ENCODE data around the gene ANKS1A.

ANKS1A gene

DNA sequence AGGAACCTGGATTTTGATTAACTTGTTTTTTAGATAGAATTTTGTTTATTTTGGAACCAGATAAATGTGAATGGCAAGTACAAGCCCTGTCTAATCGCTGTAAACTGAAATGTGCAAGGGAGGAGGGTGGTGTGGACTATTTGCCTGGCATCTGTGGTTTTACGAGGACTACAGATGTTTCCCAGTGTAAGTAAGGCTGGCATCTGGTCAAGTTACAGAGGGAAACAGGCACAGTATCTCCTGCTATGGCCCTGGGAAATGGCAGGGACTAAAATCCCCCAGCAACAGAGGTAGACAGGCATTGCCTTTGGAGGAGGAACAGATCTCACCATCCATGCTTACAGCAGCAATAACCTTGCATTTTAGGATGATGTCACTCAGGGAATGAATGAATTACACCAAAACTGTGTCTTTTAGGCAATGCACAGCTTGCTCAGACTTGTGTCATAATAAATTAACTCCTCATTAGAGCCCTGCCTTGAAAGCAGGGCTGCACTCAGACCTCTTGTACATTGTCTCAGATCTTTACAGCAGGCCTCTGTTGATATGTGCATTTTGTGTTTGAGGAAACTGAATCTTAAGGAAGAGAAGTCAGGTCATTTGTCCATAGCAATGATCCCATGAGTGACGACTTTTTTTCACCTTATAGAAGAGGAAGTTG is 155.8 kb downstream of the ANKS1A start:
- peak; percentile 82 for DNase-seq

DNA sequence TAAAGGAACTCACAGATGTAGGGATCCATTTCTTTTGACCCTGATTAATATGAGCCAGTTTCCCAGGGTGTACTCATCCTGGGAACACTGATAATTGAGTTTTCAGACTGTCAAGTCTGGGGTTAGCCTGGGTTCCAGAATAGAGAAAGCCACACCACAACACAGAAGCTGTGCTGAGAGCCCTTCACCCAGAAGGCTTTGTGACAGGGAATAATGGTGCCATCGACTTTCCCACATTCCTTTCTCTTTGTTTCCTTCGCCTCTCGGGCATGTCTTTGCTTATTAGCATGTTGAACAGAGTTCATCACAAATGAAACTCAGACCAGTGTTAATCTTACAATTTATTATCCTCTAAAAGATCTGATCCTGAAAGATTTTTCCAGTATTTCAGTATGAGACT is 157.0 kb downstream of the ANKS1A start:
- no peak for DNase-seq

DNA sequence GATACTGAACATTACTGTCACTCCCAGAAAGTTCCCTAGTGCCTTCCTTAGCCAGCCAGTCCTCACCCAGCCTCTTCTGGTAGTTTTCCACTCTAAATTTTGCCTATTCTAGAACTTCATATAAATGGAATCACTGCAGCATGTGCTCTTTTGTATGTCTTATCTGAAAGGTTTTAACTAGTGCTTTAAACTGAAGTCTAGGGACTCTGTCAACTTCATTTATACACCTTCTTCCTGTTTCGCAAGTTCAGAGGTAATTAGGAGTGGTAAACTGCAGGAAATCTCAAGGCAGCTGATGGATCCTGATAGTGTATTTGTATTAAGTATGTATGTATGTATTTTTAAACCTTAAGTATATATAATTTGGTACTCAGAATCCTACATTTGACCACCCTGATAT is 157.8 kb downstream of the ANKS1A start:
- no peak for DNase-seq

DNA sequence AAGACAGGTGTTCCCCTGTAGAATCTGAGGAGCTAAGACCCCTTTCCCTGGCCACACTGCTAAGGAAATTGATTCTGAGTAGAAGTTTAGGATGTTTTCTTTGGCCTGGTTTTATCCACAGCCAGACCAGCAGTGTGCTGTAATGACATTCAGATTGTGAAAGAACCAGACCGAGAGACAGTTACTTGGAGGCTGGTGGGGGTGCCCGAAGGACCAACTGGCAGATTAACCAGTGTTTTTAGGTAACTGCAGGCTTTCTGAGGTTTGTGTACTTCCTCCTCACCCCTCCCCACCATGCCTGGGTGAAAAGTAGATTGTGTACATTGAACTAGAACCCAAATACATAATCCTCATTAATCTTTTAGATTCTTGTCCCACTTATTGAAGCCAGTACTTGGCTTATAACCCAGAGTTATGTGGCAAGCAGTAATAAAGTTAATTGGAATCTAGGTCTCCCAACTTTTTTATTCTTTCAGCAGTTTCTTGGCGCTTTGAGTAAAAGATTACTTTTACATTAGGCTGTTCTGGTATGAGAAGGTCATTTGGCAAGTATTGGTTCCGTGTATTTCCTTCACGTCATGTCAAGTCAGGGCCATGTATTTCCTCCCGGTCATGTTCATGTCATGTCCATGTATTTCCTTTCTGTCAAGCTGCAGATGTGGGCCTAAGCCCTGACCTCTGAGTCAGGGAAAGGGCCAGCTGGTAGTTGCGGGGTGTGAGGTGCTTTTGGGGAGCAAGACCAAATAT is 158.4 kb downstream of the ANKS1A start:
- DNase-seq, result peak; percentile 48

DNA sequence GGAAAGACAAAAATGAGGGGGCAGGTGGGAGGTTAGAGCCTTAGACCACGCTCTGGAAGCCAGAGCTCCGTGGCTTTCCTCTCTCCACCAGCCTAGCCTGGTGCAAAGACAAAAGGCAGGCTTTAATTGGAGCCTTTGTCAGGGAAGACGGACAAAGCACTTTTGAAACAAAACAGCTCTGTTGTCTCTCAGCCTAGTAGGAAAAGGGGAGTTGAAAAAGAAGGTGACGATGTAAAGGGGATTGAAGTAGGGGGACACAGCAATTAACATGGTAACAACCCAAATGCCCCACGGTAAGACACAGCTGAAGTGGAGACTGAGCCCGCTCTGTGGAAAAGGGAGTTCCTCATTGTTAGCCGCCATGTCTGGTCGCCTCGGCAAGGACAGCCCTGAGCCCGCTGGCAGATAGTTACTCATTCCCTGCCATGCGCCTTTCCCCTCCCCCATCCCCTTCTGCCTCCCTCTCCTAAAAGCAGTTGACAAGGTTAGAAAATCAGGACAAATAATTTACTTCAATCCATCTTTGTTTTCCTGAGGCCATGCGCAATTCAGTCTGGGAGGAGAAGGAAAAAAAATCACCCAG is 159.1 kb downstream of the ANKS1A start:
- peak; percentile 32 for DNase-seq

DNA sequence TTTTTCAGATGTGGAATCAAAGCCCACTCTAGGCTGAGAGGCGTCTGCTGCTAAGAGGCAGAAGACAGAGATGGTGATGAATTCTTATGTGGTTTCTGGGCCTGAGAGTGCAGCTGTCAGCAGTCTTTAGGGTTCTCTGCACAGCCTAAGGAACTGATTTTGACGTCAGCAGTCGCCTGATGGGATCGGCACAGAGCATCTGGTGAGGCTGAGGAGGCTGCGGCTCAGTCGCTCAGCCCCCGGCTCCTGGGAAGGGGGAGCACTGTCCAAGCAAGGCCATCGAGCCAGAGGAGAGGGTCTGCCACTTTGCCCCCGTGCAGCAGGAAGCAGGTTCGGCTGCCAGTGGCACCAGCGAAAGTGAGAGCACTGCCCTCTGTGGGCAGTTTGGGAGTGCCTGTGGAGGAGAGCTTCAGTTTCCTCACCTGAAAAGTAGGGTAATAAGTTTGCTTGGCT is 159.6 kb downstream of the ANKS1A start:
- DNase-seq, result peak; percentile 55

DNA sequence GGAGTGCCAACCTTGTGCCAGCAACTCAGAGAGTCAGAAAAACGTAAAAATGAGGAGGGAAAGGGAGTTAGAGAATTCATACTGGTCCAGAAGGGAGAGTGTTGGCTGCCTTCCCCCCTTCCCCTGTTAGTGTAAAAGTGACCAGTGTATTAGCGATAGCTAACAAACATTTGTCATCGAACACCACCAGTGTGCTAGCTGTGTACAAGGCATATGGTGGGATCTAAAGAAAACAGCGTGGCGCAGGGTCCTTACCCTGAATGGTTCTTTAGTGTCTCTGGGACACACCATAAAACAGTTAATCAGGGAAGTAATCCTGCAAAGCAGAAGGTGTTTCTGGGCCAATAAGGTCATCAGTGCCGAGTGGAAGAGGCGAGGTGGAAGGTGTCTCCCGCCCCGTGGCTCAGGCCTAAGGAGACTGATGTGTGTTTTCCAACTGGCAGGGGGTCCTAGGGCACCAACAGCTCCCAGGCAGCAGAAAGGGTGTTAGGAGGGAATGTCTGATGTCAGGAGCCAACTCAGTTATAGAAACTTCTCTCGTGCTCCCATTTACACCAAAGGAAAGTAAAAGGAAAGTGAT is 160.2 kb downstream of the ANKS1A start:
- no peak for DNase-seq

DNA sequence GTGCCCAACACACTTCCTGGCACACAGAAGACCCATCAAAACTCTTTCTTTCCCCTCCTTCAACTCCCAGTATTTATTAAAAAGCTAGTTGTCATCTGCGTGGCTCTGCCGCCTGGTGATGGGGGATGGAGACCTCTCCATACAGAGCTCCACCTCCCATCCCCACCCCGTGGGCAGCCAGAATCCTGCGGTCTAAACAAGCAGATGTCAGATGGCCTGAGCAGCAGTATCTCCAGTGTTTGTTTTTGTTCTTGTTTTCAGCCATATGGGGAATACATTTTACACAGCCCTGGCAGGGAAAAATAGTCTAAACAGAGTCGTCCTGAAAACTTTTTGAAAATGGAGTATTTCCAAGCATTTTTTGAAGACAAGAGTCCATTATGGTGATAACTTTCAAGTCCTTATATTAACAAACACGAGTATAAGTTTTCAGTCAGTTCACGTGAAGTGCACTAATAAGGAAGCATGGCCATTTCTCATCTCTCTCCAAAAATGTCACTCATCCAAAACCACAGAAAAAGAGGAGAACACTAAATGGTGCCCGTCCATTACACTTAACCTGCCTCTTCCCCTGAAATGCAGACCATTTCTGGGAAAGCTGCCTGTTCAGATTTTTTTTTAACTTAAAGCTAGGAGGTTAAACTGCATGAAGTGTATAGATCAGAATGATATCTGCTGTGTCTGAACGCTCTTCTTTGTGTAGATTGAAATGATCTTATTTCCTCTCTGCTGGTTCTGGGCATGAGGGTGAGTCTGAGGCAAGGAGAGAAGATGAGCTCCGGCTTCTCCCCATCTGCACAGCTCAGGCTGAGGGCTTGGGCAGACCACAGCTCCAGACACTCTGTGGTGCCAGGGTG is 161.1 kb downstream of the ANKS1A start:
- peak; percentile 14 for DNase-seq

DNA sequence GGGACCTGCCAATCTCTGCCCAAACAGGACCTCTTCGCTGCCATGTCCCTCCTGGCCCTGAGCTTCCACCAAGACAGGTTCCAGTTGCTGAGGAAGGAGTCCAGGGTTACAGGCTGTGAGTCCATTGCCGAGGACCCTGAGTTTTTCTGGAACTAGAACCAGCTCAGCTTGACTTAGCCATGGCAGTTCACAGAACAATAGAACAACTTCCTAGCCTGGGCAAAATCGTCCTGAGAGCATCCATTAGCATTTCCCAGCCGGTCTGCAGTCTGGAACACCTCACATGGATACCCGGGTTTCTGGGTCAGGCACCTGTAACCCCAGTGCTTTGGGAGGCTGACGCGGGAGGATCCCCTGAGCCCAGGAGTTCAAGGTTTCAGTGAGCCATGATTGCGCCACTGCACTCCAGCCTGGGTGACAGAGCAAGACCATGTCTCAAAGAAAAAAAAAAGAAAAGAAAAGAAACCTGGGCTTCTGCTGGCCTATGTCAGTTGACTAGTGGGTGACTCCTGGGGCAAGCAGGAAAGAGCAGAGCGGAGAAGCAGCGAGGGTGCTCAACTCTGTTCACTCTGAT is 161.8 kb downstream of the ANKS1A start:
- no peak for DNase-seq

DNA sequence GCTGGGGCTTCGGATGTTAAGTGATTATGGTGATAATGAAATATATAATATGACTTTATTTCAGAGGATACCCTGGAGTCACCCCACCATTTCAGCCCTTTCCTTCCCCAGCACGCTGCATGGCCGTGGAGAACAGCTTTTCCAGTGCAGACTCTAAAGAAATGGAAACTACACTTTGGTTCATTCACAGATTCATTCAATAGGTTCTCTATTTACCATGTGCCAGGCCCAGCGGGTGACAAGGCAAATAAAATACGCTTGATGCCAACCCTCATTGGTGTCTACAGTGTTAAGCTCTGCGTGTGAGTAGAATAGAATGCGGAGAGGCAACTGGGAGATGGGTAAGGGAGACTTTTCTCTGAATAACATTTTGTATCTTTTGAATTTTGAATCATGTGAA is 162.3 kb downstream of the ANKS1A start:
- DNase-seq, result no peak

DNA sequence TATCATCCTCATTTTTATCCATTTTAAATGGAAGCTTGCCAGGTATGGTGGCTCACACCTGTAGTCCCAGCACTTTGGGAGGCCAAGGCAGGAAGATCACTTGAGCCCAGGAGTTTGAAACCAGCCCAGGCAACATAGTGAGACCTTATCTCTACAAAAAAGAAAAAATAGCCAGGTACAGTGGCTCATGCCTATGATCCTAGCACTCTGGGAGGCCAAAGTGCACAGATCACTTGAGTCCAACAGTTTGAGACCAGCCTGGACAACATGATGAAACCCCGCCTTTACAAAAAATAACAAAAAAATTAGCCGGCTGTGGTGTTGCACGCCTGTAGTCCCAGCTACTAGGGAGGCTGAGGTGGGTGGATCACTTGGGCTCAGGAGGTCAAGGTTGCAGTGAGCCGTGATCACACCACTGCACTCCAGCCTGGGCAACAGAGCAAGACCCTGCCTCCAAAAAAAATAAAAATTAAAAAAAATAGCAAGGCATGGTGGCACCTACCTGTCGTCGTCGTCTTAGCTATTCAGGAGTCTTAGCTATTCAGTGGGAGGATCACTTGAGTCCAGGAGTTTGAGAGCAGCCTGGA is 163.0 kb downstream of the ANKS1A start:
- DNase-seq, result no peak

DNA sequence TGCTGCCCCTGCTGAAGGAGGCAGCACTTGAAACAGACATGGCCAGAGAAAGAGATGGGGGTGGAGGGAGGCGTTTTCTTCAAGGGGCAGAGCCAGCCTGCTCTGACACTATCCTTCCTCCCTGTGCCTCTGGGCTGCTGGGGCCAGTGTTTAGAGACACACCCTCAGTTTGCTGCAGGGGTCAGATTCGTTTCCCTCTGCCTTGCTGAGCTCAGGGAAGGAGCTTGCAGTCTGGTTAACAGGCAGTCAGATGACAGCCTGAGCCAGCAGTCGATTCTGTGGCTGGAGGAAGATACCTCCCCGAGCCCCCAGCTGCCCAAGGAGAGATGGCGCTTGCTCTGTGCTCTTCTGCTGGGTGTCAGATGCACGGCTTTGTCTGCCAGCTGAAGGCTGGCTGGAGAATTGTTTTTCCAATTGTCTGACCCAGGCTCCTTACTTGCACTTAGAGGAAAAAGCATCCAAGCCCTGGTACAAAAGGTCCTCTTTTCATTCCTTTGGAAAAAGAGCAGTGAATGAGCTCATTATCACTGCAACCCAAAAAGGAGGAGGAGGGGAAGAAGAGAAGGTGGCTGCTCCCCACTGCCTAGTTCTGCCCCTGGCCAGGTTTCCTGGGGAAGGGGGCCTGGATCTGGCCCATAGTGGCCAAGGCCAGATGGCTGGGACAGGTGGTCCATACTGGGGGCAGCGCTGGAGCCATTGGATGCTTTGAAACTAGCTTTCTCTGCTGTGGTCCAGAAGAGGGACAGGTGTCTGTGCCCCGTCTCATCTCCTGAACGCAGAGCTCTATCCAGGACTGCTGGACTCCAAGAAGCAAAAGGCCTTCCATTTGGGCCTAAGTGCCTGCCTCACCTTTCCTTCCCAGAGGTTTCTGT is 163.9 kb downstream of the ANKS1A start:
- DNase-seq, result peak; percentile 73

DNA sequence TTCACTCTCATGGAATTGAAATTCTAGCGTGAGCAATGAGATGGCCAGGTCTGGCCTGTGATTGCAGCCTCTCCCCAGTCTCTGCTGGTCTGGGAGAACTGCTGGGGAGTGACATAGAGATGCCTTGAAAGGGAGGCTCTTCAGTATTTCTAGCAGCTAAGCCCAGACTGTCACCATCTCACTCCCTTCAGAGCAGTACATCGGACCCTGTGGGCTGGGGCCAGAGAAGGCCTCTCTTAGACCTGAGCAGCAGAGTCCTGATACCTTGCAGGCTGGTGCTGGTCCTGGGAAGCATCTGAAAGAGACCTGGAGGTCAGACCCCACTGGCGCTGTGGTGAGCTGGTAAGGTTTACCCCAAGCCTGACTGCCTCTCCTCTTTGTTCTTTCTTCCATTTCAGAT is 164.6 kb downstream of the ANKS1A start:
- no peak for DNase-seq

DNA sequence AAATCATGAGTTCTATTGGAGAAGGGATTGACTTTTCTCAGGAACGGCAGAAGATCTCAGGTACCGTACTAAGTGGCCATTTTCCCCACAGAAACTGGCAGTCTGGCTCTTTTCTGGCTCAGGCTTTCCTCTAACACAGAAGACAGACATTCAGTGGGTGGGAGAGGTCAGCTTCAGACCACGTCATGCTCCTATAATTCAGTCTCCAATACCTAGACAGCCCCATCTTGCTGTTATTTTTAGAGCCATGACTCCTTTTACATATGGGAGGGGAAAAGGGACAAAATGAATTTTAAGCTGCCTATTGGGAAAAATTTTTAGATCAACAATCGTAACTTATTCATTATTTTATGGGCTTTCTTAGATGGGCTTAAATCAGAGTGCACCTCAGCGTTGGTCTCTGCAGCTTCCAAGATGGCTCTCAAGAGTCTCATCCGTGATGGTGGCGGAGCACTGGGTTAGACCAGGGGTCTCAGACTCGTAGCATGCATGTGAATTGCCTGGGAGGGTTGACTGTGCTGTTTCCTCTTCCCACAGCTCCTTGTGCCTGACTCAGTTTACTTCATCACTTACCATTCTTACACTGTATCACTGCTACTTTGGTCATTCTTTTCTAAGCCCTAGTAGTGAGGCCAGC is 165.2 kb downstream of the ANKS1A start:
- no peak for DNase-seq

DNA sequence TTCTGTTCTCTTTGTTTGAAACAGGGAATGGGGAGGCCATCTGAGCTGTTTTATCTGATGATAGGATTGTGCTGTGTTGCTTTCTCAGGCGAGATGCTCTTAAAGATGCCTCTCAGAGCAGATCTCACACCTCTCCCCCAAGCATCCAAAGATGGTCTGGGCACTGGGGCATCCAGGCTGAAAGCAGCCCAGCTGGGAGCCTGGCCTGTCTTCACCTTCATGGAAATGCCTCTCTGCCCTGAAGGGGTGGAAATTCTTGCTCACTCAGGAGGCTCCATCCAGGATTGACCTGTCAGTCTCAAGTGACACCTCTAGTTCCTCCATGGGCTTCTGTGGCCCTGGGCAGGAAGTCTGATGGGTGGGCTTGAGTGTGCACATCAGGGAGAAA is 165.7 kb downstream of the ANKS1A start:
- no peak for DNase-seq

DNA sequence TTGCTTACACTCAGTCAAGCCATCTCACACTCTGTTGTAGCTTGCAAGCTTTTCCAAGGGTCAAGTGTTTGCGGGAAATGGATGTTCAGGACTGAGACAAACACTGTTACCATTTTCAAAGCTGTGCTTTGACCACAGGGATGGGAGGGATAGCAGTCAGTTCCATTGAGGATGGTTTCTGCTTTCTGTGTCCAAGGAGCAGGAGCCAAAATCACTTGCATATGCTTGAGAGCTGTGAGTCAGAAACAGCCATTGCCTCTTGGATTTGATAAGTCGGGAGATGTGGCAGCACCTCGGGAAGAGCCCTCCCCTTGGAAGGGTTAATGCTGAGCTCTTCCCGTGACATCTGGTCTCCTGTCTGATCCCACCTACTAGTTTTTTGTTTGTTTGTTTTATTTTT is 166.8 kb downstream of the ANKS1A start:
- DNase-seq, result no peak

DNA sequence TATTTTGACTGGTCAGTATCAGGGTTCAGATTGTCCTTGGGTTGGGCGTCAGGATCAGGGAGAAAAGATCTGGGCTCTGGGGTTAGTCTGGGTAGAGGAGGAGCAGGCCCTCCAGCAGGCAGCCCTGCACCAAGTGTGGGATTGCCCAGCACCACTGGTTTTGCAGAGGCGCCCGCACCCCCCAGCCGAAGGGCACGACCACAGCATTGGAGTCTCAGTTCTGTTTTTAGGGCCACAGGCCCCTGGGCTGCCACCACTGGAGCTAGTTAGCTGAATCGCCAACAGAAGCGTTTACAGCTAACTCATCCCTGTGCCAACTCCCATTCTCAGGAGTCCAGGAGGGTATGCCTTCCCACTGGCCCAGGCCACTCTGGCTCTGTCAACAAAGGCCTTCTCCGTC is 167.9 kb downstream of the ANKS1A start:
- no peak for DNase-seq

DNA sequence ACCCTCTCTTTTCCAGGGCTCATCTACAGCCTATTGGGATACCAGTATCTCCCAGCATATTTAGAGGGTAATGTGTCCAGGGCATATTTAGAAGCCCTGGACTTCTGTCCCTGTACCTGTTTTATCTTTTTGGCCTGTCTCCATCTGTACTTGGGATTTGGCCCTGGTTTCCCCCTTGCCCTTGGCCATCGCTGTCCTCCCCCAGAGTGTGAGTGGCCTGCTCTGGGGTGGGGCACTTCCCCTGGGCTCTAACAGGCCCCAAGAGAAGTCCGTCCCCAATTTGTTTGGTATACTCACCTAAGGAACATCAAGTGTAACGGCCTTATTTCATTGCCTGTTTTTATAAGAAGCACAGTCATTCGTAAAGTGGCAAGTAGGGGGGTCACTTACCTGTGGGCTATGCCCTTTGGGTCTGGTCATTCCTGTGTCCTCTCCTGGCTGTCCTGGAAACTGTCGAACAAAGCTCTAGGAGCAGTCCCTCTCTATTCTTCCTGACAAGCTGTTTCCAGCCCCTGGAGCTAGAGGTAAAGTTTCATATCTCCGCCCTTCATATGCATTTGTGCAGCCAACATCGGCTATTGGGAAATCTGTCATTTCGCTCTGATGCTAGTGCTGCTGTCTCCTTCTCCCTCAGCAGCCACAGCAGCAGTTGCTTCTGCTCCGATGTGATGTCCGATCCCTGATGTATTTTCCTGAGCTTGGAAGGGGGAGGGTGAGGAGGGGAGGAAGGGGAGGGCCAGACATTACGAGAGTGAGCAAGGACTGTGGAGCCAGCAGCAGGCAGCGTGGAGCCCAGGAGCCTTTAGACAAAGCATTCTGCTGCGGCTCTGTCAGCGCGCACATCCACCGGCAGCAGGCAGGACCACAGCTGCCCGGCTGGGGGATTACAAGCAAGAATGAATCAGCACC is 168.6 kb downstream of the ANKS1A start:
- no peak for DNase-seq

DNA sequence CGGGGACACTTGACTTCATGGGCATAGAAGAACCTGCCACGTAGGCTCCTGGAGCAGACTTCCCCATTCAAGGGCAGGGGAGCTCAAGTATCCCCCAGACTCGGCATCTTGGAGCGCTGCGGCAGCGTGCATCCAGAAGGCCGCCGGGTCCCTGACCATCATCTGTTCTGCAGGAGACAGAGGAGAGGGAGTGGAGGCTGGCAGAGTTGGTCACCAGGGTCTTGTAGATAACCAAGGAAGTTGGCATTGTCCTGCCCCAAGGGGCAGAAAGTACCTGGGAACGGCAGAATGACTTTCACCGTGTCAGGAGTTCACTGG is 169.3 kb downstream of the ANKS1A start:
- DNase-seq, result no peak

Data from inflammatory macrophage treated with lipopolysaccharide for 4 hours (primary cell).